ENCODE measurements around the gene INPP5A.

Gene INPP5A

DNA sequence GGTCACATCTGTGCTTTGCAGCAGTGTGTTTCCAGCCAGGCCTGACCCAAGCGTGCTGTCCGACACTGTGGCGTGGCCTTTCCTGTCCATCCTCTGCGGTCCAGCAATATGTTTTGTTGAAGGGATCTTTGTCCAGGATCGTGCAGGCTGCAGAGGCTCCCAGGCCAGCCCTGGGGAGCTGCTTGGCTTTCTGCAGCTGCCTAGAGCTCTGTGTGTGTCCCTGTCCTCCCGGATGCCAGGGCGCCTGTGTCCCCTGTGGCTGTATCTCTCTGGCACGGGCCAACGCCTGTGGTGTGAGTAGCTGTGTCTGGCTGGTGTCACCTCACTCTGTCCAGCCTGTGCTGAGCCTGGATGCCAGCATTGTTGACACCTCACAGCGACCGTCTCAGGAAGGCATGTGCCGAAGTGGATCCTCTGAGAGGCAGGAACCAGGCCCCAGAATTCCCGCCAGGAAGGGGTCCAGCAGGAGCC is 94.5 kb downstream of the INPP5A start:
- H2BK15ac ChIP-seq (replicated peaks; ENCODE audit: low read depth) = no peak overlapping the region
- DNase-seq = no peak
- H2AK5ac ChIP-seq (ENCODE audit: low read length) = no peak overlapping the region
- no peak overlapping the region for H3K18ac ChIP-seq (ENCODE audit: low read length)
- no peaks in the 10 kb centered on the region for H3K4me1 ChIP-seq (ENCODE audit: control insufficient read depth, low read depth, low read length)
- no peak overlapping the region for H3K27ac ChIP-seq (ENCODE audit: low read depth, low read length)
- no peak overlapping the region for H3K56ac ChIP-seq (ENCODE audit: low read length)
- no peak overlapping the region for H2BK120ac ChIP-seq (ENCODE audit: low read depth, low read length)
- H2BK5ac ChIP-seq (ENCODE audit: low read length) = no peak overlapping the region
- H3K27me3 ChIP-seq (ENCODE audit: insufficient read depth, low read length, poor library complexity) = no peaks in the 10 kb centered on the region
- no peak overlapping the region for H4K8ac ChIP-seq (ENCODE audit: low read depth, low read length)
- H3K4me2 ChIP-seq (ENCODE audit: low read length) = no peak overlapping the region
- H3K4me3 ChIP-seq (ENCODE audit: low read length) = no peak overlapping the region
- H3K79me1 ChIP-seq (ENCODE audit: low read length) = peaks cover 2% of the 10 kb centered on the region
- no peak overlapping the region for H3K23ac ChIP-seq (ENCODE audit: low read length)
- no peaks in the 10 kb centered on the region for H3K79me2 ChIP-seq (ENCODE audit: control insufficient read depth, insufficient read depth, low read length)
- H4K5ac ChIP-seq (ENCODE audit: low read length) = no peak overlapping the region
- H3K36me3 ChIP-seq (ENCODE audit: control insufficient read depth, insufficient read depth, low read length) = no peaks in the 10 kb centered on the region
- no CpG with 5 or more reads among the region's 13 CpGs for WGBS (ENCODE audit: extremely low coverage, insufficient coverage, low lambda C conversion rate)
- no peak overlapping the region for H3K9ac ChIP-seq (ENCODE audit: low read length)
- no peak overlapping the region for H3K4ac ChIP-seq (ENCODE audit: low read depth, low read length)

DNA sequence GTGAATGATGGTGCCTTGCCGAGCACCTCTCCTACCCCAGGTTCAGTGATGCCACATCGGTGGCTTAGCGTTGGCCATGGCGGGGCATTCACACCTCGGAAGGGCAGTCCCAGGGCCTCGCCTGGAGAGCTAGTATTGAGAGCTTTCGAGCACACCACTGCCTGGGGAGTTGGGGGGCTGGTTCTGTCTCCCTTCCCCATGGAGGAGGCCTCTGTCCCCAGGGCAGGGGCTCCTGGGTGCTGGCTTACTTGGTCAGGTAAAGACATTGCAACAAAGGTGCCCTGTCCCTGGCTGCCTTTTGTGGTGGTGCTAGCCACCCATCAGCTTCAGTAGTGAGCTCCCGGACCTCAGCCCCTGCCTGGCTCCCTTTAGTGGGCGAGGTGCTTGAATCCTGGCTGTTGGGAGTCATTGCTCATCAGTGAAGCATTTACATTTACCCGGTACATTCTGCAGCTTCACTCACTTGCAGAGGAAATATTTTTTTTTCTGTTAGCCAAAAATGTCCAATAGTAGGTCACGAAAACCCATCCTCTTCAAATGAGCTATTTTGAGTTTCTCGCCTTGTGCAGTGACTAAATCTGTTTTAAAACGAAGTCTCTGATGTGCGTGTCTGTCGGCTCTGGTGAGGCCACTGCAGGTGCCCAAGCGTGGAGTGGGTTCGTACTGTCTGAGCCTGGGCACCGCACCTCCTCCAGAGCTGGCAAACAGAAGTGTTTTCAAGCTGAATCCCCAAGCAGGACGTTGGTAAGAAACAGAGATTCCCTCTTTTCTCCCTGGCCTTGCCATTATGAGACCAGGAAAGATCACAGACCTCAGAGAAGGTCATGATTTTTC is 95.5 kb downstream of the INPP5A start:
- H3K4me1 ChIP-seq (ENCODE audit: control insufficient read depth, low read depth, low read length) = no peaks in the 10 kb centered on the region
- no peaks in the 10 kb centered on the region for H3K79me2 ChIP-seq (ENCODE audit: control insufficient read depth, insufficient read depth, low read length)
- H3K9ac ChIP-seq (ENCODE audit: low read length) = no peak overlapping the region
- no peak overlapping the region for H3K4me2 ChIP-seq (ENCODE audit: low read length)
- H3K36me3 ChIP-seq (ENCODE audit: control insufficient read depth, insufficient read depth, low read length) = no peaks in the 10 kb centered on the region
- no peak overlapping the region for H2AK5ac ChIP-seq (ENCODE audit: low read length)
- H3K79me1 ChIP-seq (ENCODE audit: low read length) = peaks cover 2% of the 10 kb centered on the region
- H4K5ac ChIP-seq (ENCODE audit: low read length) = no peak overlapping the region
- no peak overlapping the region for H2BK120ac ChIP-seq (ENCODE audit: low read depth, low read length)
- H2BK5ac ChIP-seq (ENCODE audit: low read length) = no peak overlapping the region
- no peak overlapping the region for H3K4ac ChIP-seq (ENCODE audit: low read depth, low read length)
- no peak overlapping the region for H3K56ac ChIP-seq (ENCODE audit: low read length)
- no peak overlapping the region for H4K8ac ChIP-seq (ENCODE audit: low read depth, low read length)
- H3K18ac ChIP-seq (ENCODE audit: low read length) = no peak overlapping the region
- WGBS (ENCODE audit: extremely low coverage, insufficient coverage, low lambda C conversion rate) = no CpG with 5 or more reads among the region's 19 CpGs
- H3K23ac ChIP-seq (ENCODE audit: low read length) = no peak overlapping the region
- no peak for DNase-seq
- H3K27me3 ChIP-seq (ENCODE audit: insufficient read depth, low read length, poor library complexity) = no peaks in the 10 kb centered on the region
- no peak overlapping the region for H3K4me3 ChIP-seq (ENCODE audit: low read length)
- H3K27ac ChIP-seq (ENCODE audit: low read depth, low read length) = no peak overlapping the region
- no peak overlapping the region for H2BK15ac ChIP-seq (replicated peaks; ENCODE audit: low read depth)

DNA sequence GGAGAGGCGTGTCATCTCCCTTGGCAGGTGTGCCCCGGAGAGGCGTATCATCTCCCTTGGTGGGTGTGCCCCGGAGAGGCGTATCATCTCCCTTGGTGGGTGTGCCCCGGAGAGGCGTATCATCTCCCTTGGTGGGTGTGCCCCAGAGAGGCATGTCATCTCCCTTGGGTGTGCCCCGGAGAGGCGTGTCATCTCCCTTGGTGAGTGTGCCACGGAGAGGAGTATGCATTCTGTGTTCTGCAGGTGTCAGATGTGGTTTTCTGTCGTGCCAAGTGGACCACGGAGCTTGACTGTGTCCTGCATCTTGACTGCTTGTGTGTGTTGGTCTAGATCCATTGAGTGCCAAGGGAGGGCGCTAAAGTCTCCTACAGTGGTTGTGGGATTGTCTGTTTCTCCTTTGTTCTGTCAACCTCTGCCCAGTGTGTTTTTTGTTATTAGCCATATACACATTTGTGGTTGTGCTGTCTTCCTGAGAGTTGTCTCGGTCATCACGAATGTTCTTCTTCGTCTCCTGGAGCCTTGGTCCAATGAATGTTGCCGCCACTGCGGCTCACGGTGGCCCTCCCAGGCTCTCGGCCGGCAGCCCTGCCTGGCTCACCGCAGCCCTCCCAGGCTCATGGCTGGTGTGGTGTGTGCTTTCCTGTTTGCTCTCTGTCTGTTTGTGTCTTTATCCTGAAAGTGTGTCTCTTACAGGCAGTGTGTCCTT is 96.8 kb downstream of the INPP5A start:
- no peak overlapping the region for H3K9ac ChIP-seq (ENCODE audit: low read length)
- no peak overlapping the region for H3K23ac ChIP-seq (ENCODE audit: low read length)
- no peaks in the 10 kb centered on the region for H3K79me2 ChIP-seq (ENCODE audit: control insufficient read depth, insufficient read depth, low read length)
- no CpG with 5 or more reads among the region's 22 CpGs for WGBS (ENCODE audit: extremely low coverage, insufficient coverage, low lambda C conversion rate)
- H3K36me3 ChIP-seq (ENCODE audit: control insufficient read depth, insufficient read depth, low read length) = no peaks in the 10 kb centered on the region
- no peak overlapping the region for H3K56ac ChIP-seq (ENCODE audit: low read length)
- H3K79me1 ChIP-seq (ENCODE audit: low read length) = peaks cover 2% of the 10 kb centered on the region
- no peak overlapping the region for H3K4me2 ChIP-seq (ENCODE audit: low read length)
- H3K27me3 ChIP-seq (ENCODE audit: insufficient read depth, low read length, poor library complexity) = no peaks in the 10 kb centered on the region
- no peak overlapping the region for H4K5ac ChIP-seq (ENCODE audit: low read length)
- H3K27ac ChIP-seq (ENCODE audit: low read depth, low read length) = no peak overlapping the region
- no peak overlapping the region for H2BK5ac ChIP-seq (ENCODE audit: low read length)
- no peak overlapping the region for H2BK120ac ChIP-seq (ENCODE audit: low read depth, low read length)
- H4K8ac ChIP-seq (ENCODE audit: low read depth, low read length) = no peak overlapping the region
- no peak overlapping the region for H3K4ac ChIP-seq (ENCODE audit: low read depth, low read length)
- no peak overlapping the region for H3K18ac ChIP-seq (ENCODE audit: low read length)
- no peak overlapping the region for H2AK5ac ChIP-seq (ENCODE audit: low read length)
- H2BK15ac ChIP-seq (replicated peaks; ENCODE audit: low read depth) = no peak overlapping the region
- peak; percentile 30 for DNase-seq
- H3K4me1 ChIP-seq (ENCODE audit: control insufficient read depth, low read depth, low read length) = no peaks in the 10 kb centered on the region
- H3K4me3 ChIP-seq (ENCODE audit: low read length) = no peak overlapping the region

DNA sequence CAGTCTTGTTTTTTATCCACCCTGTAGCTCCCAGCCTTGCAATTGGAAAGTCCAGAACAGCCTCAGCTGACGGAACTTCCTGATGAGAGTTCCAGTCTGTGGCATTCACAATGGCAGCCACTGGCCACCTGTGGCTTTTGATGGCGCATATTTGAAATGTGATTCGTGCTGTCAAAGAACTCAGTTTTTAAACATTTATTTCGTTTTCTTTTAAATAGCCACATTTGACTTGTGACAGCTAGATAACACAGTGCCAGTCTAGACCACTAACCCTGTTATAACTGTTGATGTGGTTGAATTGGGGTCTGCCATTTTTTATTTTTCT is 97.3 kb downstream of the INPP5A start:
- H3K79me1 ChIP-seq (ENCODE audit: low read length) = no peaks in the 10 kb centered on the region
- H3K4ac ChIP-seq (ENCODE audit: low read depth, low read length) = no peak overlapping the region
- no peak overlapping the region for H3K18ac ChIP-seq (ENCODE audit: low read length)
- no peak overlapping the region for H3K56ac ChIP-seq (ENCODE audit: low read length)
- H3K9ac ChIP-seq (ENCODE audit: low read length) = no peak overlapping the region
- H4K8ac ChIP-seq (ENCODE audit: low read depth, low read length) = no peak overlapping the region
- no peak overlapping the region for H3K27ac ChIP-seq (ENCODE audit: low read depth, low read length)
- no peak overlapping the region for H4K5ac ChIP-seq (ENCODE audit: low read length)
- DNase-seq = no peak
- H2BK120ac ChIP-seq (ENCODE audit: low read depth, low read length) = no peak overlapping the region
- no peak overlapping the region for H2AK5ac ChIP-seq (ENCODE audit: low read length)
- no peak overlapping the region for H3K4me2 ChIP-seq (ENCODE audit: low read length)
- H3K79me2 ChIP-seq (ENCODE audit: control insufficient read depth, insufficient read depth, low read length) = no peaks in the 10 kb centered on the region
- no peaks in the 10 kb centered on the region for H3K36me3 ChIP-seq (ENCODE audit: control insufficient read depth, insufficient read depth, low read length)
- no peak overlapping the region for H3K4me3 ChIP-seq (ENCODE audit: low read length)
- no peaks in the 10 kb centered on the region for H3K4me1 ChIP-seq (ENCODE audit: control insufficient read depth, low read depth, low read length)
- H2BK5ac ChIP-seq (ENCODE audit: low read length) = no peak overlapping the region
- H3K27me3 ChIP-seq (ENCODE audit: insufficient read depth, low read length, poor library complexity) = no peaks in the 10 kb centered on the region
- no CpG with 5 or more reads among the region's 4 CpGs for WGBS (ENCODE audit: extremely low coverage, insufficient coverage, low lambda C conversion rate)
- no peak overlapping the region for H3K23ac ChIP-seq (ENCODE audit: low read length)
- H2BK15ac ChIP-seq (replicated peaks; ENCODE audit: low read depth) = no peak overlapping the region

DNA sequence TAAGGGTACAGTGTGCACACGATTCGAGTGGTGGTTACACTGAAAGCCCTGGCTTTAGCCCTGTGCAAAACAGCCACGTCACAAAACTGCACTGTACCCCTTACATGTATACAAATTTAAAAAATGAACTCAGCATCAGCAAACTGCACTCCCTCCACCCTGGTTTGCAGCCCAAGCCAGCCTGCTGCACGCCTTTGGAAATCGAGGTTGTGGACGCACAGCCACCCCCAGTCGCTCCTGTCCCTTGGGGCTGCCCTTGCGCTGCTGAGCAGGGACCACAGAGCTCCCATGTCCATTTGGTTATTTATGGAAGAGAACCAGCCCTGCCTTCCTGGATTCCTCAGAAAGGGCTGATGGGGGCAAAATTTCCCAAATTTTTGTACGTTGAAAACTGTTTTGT is 98.8 kb downstream of the INPP5A start:
- H3K4me3 ChIP-seq (ENCODE audit: low read length) = no peak overlapping the region
- no peak overlapping the region for H3K4ac ChIP-seq (ENCODE audit: low read depth, low read length)
- no peaks in the 10 kb centered on the region for H3K36me3 ChIP-seq (ENCODE audit: control insufficient read depth, insufficient read depth, low read length)
- no peaks in the 10 kb centered on the region for H3K79me1 ChIP-seq (ENCODE audit: low read length)
- H3K27me3 ChIP-seq (ENCODE audit: insufficient read depth, low read length, poor library complexity) = no peaks in the 10 kb centered on the region
- no peak overlapping the region for H4K8ac ChIP-seq (ENCODE audit: low read depth, low read length)
- H3K23ac ChIP-seq (ENCODE audit: low read length) = no peak overlapping the region
- no peaks in the 10 kb centered on the region for H3K79me2 ChIP-seq (ENCODE audit: control insufficient read depth, insufficient read depth, low read length)
- no peak overlapping the region for H2AK5ac ChIP-seq (ENCODE audit: low read length)
- no peak overlapping the region for H2BK5ac ChIP-seq (ENCODE audit: low read length)
- no peak overlapping the region for H3K18ac ChIP-seq (ENCODE audit: low read length)
- H3K4me1 ChIP-seq (ENCODE audit: control insufficient read depth, low read depth, low read length) = no peaks in the 10 kb centered on the region
- no peak for DNase-seq
- H3K4me2 ChIP-seq (ENCODE audit: low read length) = no peak overlapping the region
- no peak overlapping the region for H4K5ac ChIP-seq (ENCODE audit: low read length)
- no CpG with 5 or more reads among the region's 9 CpGs for WGBS (ENCODE audit: extremely low coverage, insufficient coverage, low lambda C conversion rate)
- no peak overlapping the region for H2BK15ac ChIP-seq (replicated peaks; ENCODE audit: low read depth)
- no peak overlapping the region for H2BK120ac ChIP-seq (ENCODE audit: low read depth, low read length)
- no peak overlapping the region for H3K56ac ChIP-seq (ENCODE audit: low read length)
- H3K9ac ChIP-seq (ENCODE audit: low read length) = no peak overlapping the region
- H3K27ac ChIP-seq (ENCODE audit: low read depth, low read length) = no peak overlapping the region

All from mesendoderm (in vitro differentiated cells).